ENCODE data around the gene CELF1. TPM values are rescaled to one million over a fixed set of nuclear protein-coding genes. Genes with fewer than 3 reads are reported as not detected.
A peak's percentile ranks its signal among the peaks of the same experiment; 100 is the strongest.

CELF1 gene
- total RNA-seq, 1 donor from 2014 or later, result 88.6 TPM

- no peak for TF ChIP-seq CTCF (IDR thresholded peaks at IDR 0.05; ENCODE audit: borderline replicate concordance)
- Histone ChIP-seq H3K9me3 (replicated peaks) (no peaks in the 10 kb centered on the region), H3K4me1 (peaks cover 73% of the 10 kb centered on the region), H3K27me3 (ENCODE audit: low read depth) (no peaks in the 10 kb centered on the region), H3K36me3 (peaks cover 5% of the 10 kb centered on the region), H3K27ac (replicated peaks) (peak overlapping the region; percentile 6), H3K4me3 (no peak overlapping the region)
- intact Hi-C loops (cut with micrococcal nuclease), result no loop called here
- no peak for DNase-seq
These were observed 54.3 kb downstream of the CELF1 start for GRCh38 chr11:47498584-47499152.

- no peak for DNase-seq
- Histone ChIP-seq H3K27ac (replicated peaks) (peak overlapping the region; percentile 6), H3K9me3 (replicated peaks) (no peaks in the 10 kb centered on the region), H3K4me3 (no peak overlapping the region), H3K36me3 (peaks cover 5% of the 10 kb centered on the region), H3K4me1 (peaks cover 71% of the 10 kb centered on the region), H3K27me3 (ENCODE audit: low read depth) (no peaks in the 10 kb centered on the region)
- TF ChIP-seq CTCF (IDR thresholded peaks at IDR 0.05; ENCODE audit: borderline replicate concordance), result no peak
- intact Hi-C loops (cut with micrococcal nuclease), result no loop called here
These were observed 54.8 kb downstream of the CELF1 start for GRCh38 chr11:47498149-47498548.

- DNase-seq, result no peak
- no peaks in the 10 kb centered on the region for H3K9me3 ChIP-seq (replicated peaks)
- peaks cover 5% of the 10 kb centered on the region for H3K36me3 ChIP-seq
- H3K4me3 ChIP-seq, result no peak overlapping the region
- peaks cover 76% of the 10 kb centered on the region for H3K4me1 ChIP-seq
- TF ChIP-seq CTCF (IDR thresholded peaks at IDR 0.05; ENCODE audit: borderline replicate concordance), result no peak
- H3K27ac ChIP-seq (replicated peaks), result no peak overlapping the region
- intact Hi-C loops (cut with micrococcal nuclease), result no loop called here
- H3K27me3 ChIP-seq (ENCODE audit: low read depth), result no peaks in the 10 kb centered on the region
These were observed 56.1 kb downstream of the CELF1 start for GRCh38 chr11:47496808-47497207.

GRCh38 chr11:47495856-47496217, 57.1 kb downstream of the CELF1 start:
- no peak for DNase-seq
- intact Hi-C loops (cut with micrococcal nuclease), result no loop called here
- peaks cover 67% of the 10 kb centered on the region for H3K4me1 ChIP-seq
- peaks cover 5% of the 10 kb centered on the region for H3K36me3 ChIP-seq
- H3K4me3 ChIP-seq, result no peak overlapping the region
- TF ChIP-seq CTCF (IDR thresholded peaks at IDR 0.05; ENCODE audit: borderline replicate concordance), result no peak
- H3K27me3 ChIP-seq (ENCODE audit: low read depth), result no peaks in the 10 kb centered on the region
- H3K9me3 ChIP-seq (replicated peaks), result no peaks in the 10 kb centered on the region
- H3K27ac ChIP-seq (replicated peaks), result no peak overlapping the region

GRCh38 chr11:47495011-47495855, 57.7 kb downstream of the CELF1 start:
- no peaks in the 10 kb centered on the region for H3K27me3 ChIP-seq (ENCODE audit: low read depth)
- H3K9me3 ChIP-seq (replicated peaks), result no peaks in the 10 kb centered on the region
- peaks cover 61% of the 10 kb centered on the region for H3K4me1 ChIP-seq
- DNase-seq, result no peak
- peaks cover 5% of the 10 kb centered on the region for H3K36me3 ChIP-seq
- intact Hi-C loops (cut with micrococcal nuclease), result no loop called here
- TF ChIP-seq CTCF (IDR thresholded peaks at IDR 0.05; ENCODE audit: borderline replicate concordance), result no peak
- no peak overlapping the region for H3K27ac ChIP-seq (replicated peaks)
- no peak overlapping the region for H3K4me3 ChIP-seq
